ENCODE data around the gene FNDC3B. TPM values are rescaled to one million over a fixed set of nuclear protein-coding genes. Genes with fewer than 3 reads are reported as not detected.

The FNDC3B gene
- total and polyA plus RNA-seq, 7 donors: 16.2 to 93.9 (median 50.3) TPM

DNA sequence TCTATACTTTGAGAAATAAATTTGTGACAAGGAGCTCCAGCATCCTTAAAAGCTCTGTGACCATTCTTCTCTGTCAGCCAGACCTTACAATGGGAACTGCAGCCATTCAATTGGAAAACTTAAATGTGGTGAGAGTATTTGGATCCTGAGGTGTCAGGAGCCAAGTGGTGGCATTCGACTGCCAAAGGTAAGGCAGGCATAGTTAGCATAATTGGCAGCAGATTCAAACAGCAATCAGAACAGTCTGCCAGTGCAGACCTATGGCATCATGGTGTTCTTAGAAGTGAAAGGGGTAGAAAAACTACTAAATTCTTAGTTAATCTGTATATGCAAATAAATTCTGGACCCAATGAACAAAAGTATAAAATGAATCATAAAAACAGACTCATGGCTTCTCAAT lies 18.2 kb upstream of the FNDC3B start:
- TF ChIP-seq POLR2A (IDR thresholded peaks at IDR 0.05) (no peak), EP300 (IDR thresholded peaks at IDR 0.05) (no peak), POLR2AphosphoS5 (IDR thresholded peaks at IDR 0.05) (no peak)
- TF ChIP-seq, protein P1, sequence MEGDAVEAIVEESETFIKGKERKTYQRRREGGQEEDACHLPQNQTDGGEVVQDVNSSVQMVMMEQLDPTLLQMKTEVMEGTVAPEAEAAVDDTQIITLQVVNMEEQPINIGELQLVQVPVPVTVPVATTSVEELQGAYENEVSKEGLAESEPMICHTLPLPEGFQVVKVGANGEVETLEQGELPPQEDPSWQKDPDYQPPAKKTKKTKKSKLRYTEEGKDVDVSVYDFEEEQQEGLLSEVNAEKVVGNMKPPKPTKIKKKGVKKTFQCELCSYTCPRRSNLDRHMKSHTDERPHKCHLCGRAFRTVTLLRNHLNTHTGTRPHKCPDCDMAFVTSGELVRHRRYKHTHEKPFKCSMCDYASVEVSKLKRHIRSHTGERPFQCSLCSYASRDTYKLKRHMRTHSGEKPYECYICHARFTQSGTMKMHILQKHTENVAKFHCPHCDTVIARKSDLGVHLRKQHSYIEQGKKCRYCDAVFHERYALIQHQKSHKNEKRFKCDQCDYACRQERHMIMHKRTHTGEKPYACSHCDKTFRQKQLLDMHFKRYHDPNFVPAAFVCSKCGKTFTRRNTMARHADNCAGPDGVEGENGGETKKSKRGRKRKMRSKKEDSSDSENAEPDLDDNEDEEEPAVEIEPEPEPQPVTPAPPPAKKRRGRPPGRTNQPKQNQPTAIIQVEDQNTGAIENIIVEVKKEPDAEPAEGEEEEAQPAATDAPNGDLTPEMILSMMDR (IDR thresholded peaks at IDR 0.05): no peak
- no peaks in the 10 kb centered on the region for H3K4me1 ChIP-seq
- H3K27ac ChIP-seq: no peak overlapping the region
- 61 to 79% methylated on average over 1 of the region's 1 CpG for WGBS, 2 donors
- H3K4me3 ChIP-seq: no peak overlapping the region
- no peaks in the 10 kb centered on the region for H3K27me3 ChIP-seq
- no peak for DNase-seq
- intact Hi-C loops (cut with DNase I): no loop called here
- no peaks in the 10 kb centered on the region for H3K9me3 ChIP-seq
- H3K36me3 ChIP-seq: no peaks in the 10 kb centered on the region

DNA sequence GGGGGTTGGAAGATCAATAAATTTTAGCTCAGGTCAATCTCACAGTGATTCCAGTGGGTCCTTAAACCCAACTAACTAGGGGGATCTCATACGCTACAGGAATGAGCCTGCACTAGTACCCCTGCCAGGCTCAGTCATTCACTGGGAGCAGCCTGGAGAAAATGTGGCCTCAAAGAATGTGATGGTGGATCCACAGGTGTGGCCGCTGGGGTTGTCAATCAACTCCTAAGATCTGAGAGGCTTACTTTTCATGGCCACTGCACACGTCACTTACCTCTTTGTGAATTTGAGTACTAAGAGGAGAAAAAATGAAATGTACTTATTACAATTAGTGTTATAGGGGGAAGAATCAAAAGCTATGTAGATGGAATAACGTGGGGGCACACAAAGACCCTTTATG lies 17.5 kb upstream of the FNDC3B start:
- no peak overlapping the region for H3K4me3 ChIP-seq
- 95% methylated on average over 4 of the region's 4 CpGs for whole genome bisulfite sequencing, 2 donors
- no peaks in the 10 kb centered on the region for H3K4me1 ChIP-seq
- no peaks in the 10 kb centered on the region for H3K9me3 ChIP-seq
- H3K36me3 ChIP-seq: no peaks in the 10 kb centered on the region
- DNase-seq: no peak
- H3K27ac ChIP-seq: no peak overlapping the region
- intact Hi-C loops (cut with DNase I): no loop called here
- TF ChIP-seq, protein P1 (IDR thresholded peaks at IDR 0.05): no peak
- no peak for TF ChIP-seq POLR2AphosphoS5 (IDR thresholded peaks at IDR 0.05)
- TF ChIP-seq EP300 (IDR thresholded peaks at IDR 0.05): no peak
- TF ChIP-seq POLR2A (IDR thresholded peaks at IDR 0.05): no peak
- no peaks in the 10 kb centered on the region for H3K27me3 ChIP-seq

DNA sequence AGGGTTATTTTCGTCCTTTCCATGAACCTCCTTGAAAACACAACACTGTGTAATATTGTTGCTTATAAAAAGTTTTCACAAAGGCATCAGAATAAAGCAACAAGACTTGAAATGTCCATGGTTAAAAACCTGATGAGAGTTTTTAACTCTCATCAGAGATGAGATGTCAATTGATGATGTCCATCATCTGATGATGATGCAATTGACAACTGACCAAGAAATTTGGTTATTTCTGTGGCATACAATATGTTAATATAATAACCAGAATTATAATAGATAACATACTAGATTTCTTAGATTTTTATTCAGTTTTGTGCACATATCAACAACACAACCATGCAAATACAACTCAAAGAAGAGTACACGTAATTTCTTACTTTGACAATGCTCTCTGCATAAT lies 15.5 kb upstream of the FNDC3B start:
- Histone ChIP-seq H3K4me1 (no peaks in the 10 kb centered on the region), H3K27me3 (no peaks in the 10 kb centered on the region), H3K4me3 (no peak overlapping the region), H3K27ac (no peak overlapping the region), H3K36me3 (no peaks in the 10 kb centered on the region), H3K9me3 (no peaks in the 10 kb centered on the region)
- WGBS, 2 donors: 88 to 91% methylated on average over 2 of the region's 2 CpGs
- intact Hi-C loops (cut with DNase I): no loop called here
- TF ChIP-seq POLR2AphosphoS5 (IDR thresholded peaks at IDR 0.05): no peak
- TF ChIP-seq POLR2A (IDR thresholded peaks at IDR 0.05): no peak
- TF ChIP-seq EP300 (IDR thresholded peaks at IDR 0.05): no peak
- DNase-seq: no peak

DNA sequence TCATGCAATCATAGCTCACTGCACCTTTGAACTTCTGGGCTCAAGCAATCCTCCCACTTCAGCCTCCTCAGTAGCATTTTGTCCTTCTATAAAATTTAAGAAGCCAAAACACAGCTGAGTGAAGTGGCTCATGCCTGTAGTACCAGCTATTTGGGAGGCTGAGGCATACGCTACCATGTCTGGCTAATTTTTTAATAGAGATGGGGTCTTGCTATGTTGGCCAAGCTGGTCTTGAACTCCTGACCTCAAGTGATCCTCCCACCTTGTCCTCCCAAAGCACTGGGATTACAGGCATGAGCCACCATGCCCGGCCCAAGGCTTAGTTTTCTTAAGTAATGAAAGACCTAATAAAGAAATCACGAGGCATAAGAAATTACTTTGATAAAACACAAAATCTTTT lies 14.7 kb upstream of the FNDC3B start:
- 93 to 96% methylated on average over 3 of the region's 3 CpGs for WGBS, 2 donors
- Histone ChIP-seq H3K4me1 (no peaks in the 10 kb centered on the region), H3K9me3 (no peaks in the 10 kb centered on the region), H3K27ac (no peak overlapping the region), H3K4me3 (no peak overlapping the region), H3K27me3 (no peaks in the 10 kb centered on the region), H3K36me3 (no peaks in the 10 kb centered on the region)
- TF ChIP-seq POLR2AphosphoS5 (IDR thresholded peaks at IDR 0.05) (no peak), POLR2A (IDR thresholded peaks at IDR 0.05) (no peak), EP300 (IDR thresholded peaks at IDR 0.05) (no peak)
- TF ChIP-seq, protein P1 (IDR thresholded peaks at IDR 0.05): no peak
- DNase-seq: no peak
- intact Hi-C loops (cut with DNase I): no loop called here

DNA sequence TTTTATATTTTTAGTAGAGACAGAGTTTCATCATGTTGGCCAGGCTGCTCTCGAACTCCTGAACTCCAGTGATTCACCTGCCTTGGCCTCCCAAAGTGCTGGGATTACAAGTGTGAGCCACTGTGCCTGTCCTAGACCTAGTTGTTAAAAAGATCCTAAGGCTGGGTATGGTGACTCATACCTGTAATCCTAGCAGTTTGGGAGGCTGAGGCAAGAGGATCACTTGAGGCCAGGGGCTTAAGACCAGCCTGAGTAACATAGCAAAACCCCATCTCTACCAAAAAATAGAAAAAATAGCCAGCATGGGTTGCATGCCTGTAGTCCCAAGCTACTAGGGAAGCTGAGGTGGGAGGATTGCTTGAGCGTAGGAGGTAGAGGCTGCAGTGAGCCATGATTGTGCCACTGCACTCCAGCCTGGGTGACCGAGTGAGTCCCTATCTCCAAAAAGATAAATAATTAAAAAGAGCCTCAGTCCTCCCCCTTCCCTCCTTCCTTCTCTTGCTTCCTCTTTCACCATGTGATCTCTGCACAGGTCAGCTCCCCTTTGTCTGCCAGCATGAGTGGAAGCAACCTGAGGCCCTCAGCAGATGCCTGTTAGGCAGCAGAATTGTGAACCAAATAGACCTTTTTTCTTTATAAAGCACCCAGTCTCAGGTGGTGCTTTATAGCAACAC lies 9.8 kb upstream of the FNDC3B start:
- H3K27ac ChIP-seq: no peak overlapping the region
- no peaks in the 10 kb centered on the region for H3K4me1 ChIP-seq
- H3K36me3 ChIP-seq: no peaks in the 10 kb centered on the region
- TF ChIP-seq POLR2AphosphoS5 (IDR thresholded peaks at IDR 0.05) (no peak), POLR2A (IDR thresholded peaks at IDR 0.05) (no peak), EP300 (IDR thresholded peaks at IDR 0.05) (no peak)
- TF ChIP-seq, protein P1 (IDR thresholded peaks at IDR 0.05): no peak
- intact Hi-C loops (cut with DNase I): no loop called here
- 79 to 80% methylated on average over 3 of the region's 3 CpGs for WGBS, 2 donors
- H3K4me3 ChIP-seq: no peak overlapping the region
- no peaks in the 10 kb centered on the region for H3K9me3 ChIP-seq
- DNase-seq: no peak
- no peaks in the 10 kb centered on the region for H3K27me3 ChIP-seq
